Uterine smooth muscle cell (primary cell): Measurements from ENCODE around the gene FBN2. TPM values are rescaled to one million over a fixed set of nuclear protein-coding genes. Genes with fewer than 3 reads are reported as not detected.

Experiments
- total RNA-seq: library from RNA; depleted of rRNA; stranded (reverse); fragments of >200 nt; gene quantifications from 2 replicates; pipeline ENCODE4 v1.2.3, GENCODE V29; 2014

FBN2 gene
- 95.7 and 101 TPM in 2 replicates for total RNA-seq

DNA sequence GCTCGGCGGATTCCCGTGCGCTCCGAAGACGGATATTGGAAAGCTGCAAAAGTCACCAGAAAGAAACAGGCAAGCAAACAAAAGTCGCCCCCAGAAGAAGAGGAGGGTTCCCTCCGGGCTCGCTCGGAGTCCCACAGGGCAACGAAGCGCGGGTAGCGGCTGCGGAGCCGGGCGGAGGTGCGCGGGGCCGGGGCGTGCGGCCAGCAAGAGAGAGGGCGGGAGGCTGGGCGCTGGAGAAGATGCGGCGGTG is at the start of gene FBN2:
FBN2 (minus strand) TSS at position 246 of the 250 bp plus-strand sequence. CDS start 642 bp downstream, outside the sequence.

